ENCODE data around the gene ZNF511. TPM values are rescaled to one million over a fixed set of nuclear protein-coding genes. Genes with fewer than 3 reads are reported as not detected.
"Not testable (repeated sequence)": the region's sequence is repeated elsewhere in the genome, so short reads cannot be mapped to it uniquely, and the experiment has no call there.

ZNF511 gene
- total RNA-seq, 1 experiment from 2014 or later: 89.4 TPM

DNA sequence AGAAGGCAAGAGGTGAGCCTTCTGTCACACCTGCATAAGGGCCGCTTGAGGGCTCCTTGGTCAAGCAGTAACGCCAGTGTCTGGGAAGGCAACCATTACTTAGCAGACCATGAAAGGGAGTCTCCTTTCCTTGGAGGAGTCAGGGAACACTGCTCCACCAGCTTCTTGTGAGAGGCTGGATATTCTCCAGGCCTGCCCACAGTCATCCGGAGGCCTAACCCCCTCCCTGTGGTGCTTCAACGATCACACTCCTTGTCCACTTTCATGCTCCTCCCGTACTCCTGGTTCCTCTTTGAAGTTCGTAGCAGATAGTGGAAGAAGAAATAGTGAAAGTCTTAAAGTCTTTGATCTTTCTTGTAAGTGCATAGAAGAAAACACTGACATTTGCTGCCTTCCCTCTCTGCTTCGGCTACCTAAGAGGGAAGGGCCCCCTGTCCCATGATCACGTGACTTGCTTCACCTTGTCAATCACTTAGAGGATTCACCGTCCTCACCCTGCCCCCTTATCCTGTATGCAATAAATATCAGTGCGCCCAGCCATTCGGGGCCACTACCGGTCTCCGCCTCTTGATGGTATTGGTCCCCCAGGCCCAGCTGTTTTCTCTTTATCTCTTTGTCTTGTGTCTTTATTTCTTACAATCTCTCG, 13.5 kb downstream of the ZNF511 start:
- H3K14ac ChIP-seq (ENCODE audit: insufficient read depth, low read length); H3K36me3 Mint-ChIP-seq (ENCODE audit: insufficient read depth in 1 of 3, low read depth in 3 of 3); H2BK20ac ChIP-seq (ENCODE audit: low read depth, low read length, poor library complexity, severe bottlenecking); H3K56ac ChIP-seq (ENCODE audit: insufficient read length, low read depth, low read length); H3K4me3 Mint-ChIP-seq; H3K27ac Mint-ChIP-seq; H3T11ph ChIP-seq (ENCODE audit: low read length); H3K18ac ChIP-seq (ENCODE audit: insufficient read length, low read depth, low read length); H2BK15ac ChIP-seq (ENCODE audit: low read depth, low read length); H3K9me3 Mint-ChIP-seq; H3K4ac ChIP-seq (ENCODE audit: low read depth, low read length); H2AFZ ChIP-seq (ENCODE audit: low read length); H3K9ac ChIP-seq (ENCODE audit: extremely low read depth, insufficient read length, low read length); H2AK5ac ChIP-seq (ENCODE audit: insufficient read length, low read length); H3K4me2 ChIP-seq (ENCODE audit: insufficient read depth, insufficient read length, low read length); H3K27ac ChIP-seq (ENCODE audit: insufficient read length, low read depth, low read length); H3K79me1 ChIP-seq (ENCODE audit: insufficient read depth, low read depth, low read length, poor library complexity, severe bottlenecking); H4K5ac ChIP-seq (ENCODE audit: insufficient read length, low read depth, low read length); DNase-seq; H4K20me1 ChIP-seq (ENCODE audit: control insufficient read depth, insufficient read depth, insufficient read length); H3K9me3 ChIP-seq (ENCODE audit: control insufficient read depth, low read depth, low read length); H4K91ac ChIP-seq (ENCODE audit: insufficient read length, low read depth, low read length); H2BK12ac ChIP-seq (ENCODE audit: insufficient read length, low read depth, low read length); H2BK120ac ChIP-seq (ENCODE audit: low read depth, low read length, poor library complexity, severe bottlenecking); H3K23ac ChIP-seq (ENCODE audit: insufficient read length, low read depth, low read length); H4K8ac ChIP-seq (replicated peaks; ENCODE audit: insufficient read length, low read depth, low read length); H2BK5ac ChIP-seq (ENCODE audit: insufficient read length, low read length); H3K4me1 ChIP-seq (ENCODE audit: insufficient read depth, low read length); H3K79me2 ChIP-seq (ENCODE audit: insufficient read depth, low read length): not testable (repeated sequence)
- peaks cover 12% of the 10 kb centered on the region for H3K23me2 ChIP-seq (ENCODE audit: insufficient read length, low read depth, low read length, poor library complexity, severe bottlenecking)
- peaks cover 13% of the 10 kb centered on the region; the same call in 1 of the 2 replicates for H3K27me3 ChIP-seq (ENCODE audit: insufficient read depth, low read length)
- Mint-ChIP-seq H3K27me3 (ENCODE audit: low read depth) (peaks cover 49% of the 10 kb centered on the region), H3K4me1 (peaks cover 5 to 18% of the 10 kb centered on the region in 2 experiments)
- WGBS (ENCODE audit: extremely low coverage, insufficient read length, low lambda C conversion rate): no CpG with 5 or more reads among the region's 14 CpGs
